Neural progenitor cell (in vitro differentiated cells): ENCODE measurements around the gene PREP.

Source experiments
- EZH2 ChIP-seq: fragments of 200-600 bp; sonication (generic); IDR thresholded peaks from 2 replicates; pipeline ENCODE4 v1.6.1; 2017; ENCODE audit warnings: antibody characterized with exemption, mild to moderate bottlenecking, moderate library complexity
- TF ChIP-seq, protein P1 (sequence below): fragments of 200-600 bp; sonication (generic); IDR thresholded peaks from 2 replicates; pipeline ENCODE4 v1.5.1; 2017; ENCODE audit warnings: antibody characterized with exemption, mild to moderate bottlenecking

DNA sequence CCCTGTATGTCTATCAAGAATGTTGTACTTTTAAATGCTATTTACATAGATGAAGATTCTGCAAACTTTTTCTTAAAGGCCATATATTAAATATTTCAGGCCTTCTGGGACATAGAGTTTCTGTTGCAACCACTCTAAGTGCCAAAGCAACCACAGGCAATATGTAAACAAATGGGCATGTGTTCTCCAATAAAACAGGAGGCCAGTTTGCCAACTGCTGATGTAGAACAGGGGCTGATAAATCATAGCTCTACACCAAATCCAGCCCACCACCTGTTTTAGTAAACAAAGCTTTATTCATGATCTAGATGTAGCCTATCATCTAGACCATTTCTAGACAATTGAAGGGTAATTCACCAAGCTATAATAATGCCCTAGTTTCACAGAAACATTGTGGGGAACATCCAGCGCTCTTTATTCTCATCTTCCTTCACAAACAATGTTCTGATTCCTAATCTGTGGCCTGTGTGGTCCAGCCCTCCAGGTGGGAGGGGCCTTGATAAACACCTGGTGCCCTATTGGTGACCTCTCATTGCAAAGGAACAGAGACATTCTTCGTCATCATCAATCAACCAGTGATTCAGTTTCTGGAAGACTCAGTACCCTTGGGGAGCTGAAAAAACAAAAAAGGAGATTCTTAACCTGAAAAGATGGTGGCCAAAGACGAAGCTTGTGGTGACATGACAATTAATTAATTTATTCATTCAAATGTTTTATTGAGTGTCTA is 80.2 kb downstream of the PREP start:
- TF ChIP-seq, protein P1, sequence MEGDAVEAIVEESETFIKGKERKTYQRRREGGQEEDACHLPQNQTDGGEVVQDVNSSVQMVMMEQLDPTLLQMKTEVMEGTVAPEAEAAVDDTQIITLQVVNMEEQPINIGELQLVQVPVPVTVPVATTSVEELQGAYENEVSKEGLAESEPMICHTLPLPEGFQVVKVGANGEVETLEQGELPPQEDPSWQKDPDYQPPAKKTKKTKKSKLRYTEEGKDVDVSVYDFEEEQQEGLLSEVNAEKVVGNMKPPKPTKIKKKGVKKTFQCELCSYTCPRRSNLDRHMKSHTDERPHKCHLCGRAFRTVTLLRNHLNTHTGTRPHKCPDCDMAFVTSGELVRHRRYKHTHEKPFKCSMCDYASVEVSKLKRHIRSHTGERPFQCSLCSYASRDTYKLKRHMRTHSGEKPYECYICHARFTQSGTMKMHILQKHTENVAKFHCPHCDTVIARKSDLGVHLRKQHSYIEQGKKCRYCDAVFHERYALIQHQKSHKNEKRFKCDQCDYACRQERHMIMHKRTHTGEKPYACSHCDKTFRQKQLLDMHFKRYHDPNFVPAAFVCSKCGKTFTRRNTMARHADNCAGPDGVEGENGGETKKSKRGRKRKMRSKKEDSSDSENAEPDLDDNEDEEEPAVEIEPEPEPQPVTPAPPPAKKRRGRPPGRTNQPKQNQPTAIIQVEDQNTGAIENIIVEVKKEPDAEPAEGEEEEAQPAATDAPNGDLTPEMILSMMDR = no peak
- TF ChIP-seq EZH2 = no peak
